H1 (cell line): ENCODE data around the gene RTN4IP1. TPM values are rescaled to one million over a fixed set of nuclear protein-coding genes. Genes with fewer than 3 reads are reported as not detected.

Experiments used
- CTCF ChIA-PET: fragments of 300-600 bp; sonication (Branson Sonifier 250); formaldehyde crosslinking; loops from one replicate; lab custom pipeline; 2021; ENCODE audit not compliant: partially characterized antibody; lab: Charles Lee
- POLR2A ChIA-PET: fragments of 300-600 bp; sonication (Branson Sonifier 250); formaldehyde crosslinking; loops from one replicate; lab custom pipeline; 2021; ENCODE audit warnings: inconsistent platforms; ENCODE audit not compliant: partially characterized antibody; lab: Charles Lee
- DNase-seq, 2 experiments: peaks; one replicate each; pipeline versions ENCODE4 v3.0.0 to v3.0.0-alpha.2; 2010 to 2022; ENCODE audit warnings: low spot score in 2 of 2, low read depth in 1 of 2, mixed read lengths in 1 of 2
- FAIRE-seq: peaks from 2 replicates; lab custom pipeline; 2011; peaks lifted over from hg19 to GRCh38; lab: Jason Lieb, UNC
- H2AFZ ChIP-seq: 2 replicates; pipeline ENCODE4 v1.8.1; 2012; ENCODE audit warnings: low read length, inconsistent platforms
- H2AK5ac ChIP-seq: 2 replicates; pipeline ENCODE4 v1.6.1; 2013; ENCODE audit warnings: low read depth, low read length
- H2BK120ac ChIP-seq: replicated peaks from 2 replicates; pipeline ENCODE3; 2013; ENCODE audit warnings: low read depth, low read length, inconsistent platforms
- H2BK12ac ChIP-seq: 2 replicates; pipeline ENCODE4 v1.6.1; 2013; ENCODE audit warnings: low read depth, low read length
- H2BK15ac ChIP-seq: 2 replicates; pipeline ENCODE4 v1.6.1; 2013; ENCODE audit warnings: low read length
- H2BK20ac ChIP-seq: 2 replicates; pipeline ENCODE4 v1.6.1; 2013; ENCODE audit warnings: low read length
- H2BK5ac ChIP-seq: 2 replicates; pipeline ENCODE4 v1.6.1; 2013; ENCODE audit warnings: low read depth, low read length
- H3K14ac ChIP-seq: 2 replicates; pipeline ENCODE4 v1.6.1; 2013; ENCODE audit warnings: inconsistent platforms; ENCODE audit not compliant: insufficient read length
- H3K18ac ChIP-seq: 2 replicates; pipeline ENCODE4 v1.6.1; 2013; ENCODE audit warnings: low read length; ENCODE audit errors: extremely low read depth
- H3K23ac ChIP-seq: 2 replicates; pipeline ENCODE4 v1.6.1; 2013; ENCODE audit warnings: inconsistent platforms; ENCODE audit not compliant: insufficient read length
- H3K23me2 ChIP-seq: 2 replicates; pipeline ENCODE4 v1.6.1; 2013; ENCODE audit warnings: low read depth, low read length
- H3K27ac ChIP-seq: 2 replicates; pipeline ENCODE4 v1.6.1; 2011; ENCODE audit warnings: low read depth, low read length, inconsistent platforms
- H3K27me3 ChIP-seq, 4 experiments: replicated peaks in 1 of 4; 1 replicate in 1 of 4; 2 replicates in 3 of 4; pipeline versions ENCODE4 v1.6.1 to v1.8.1; 2011 to 2013; ENCODE audit warnings: low read length in 3 of 4, mild to moderate bottlenecking in 3 of 4, inconsistent platforms in 2 of 4, mixed read lengths in 2 of 4, moderate library complexity in 1 of 4; ENCODE audit not compliant: control insufficient read depth in 3 of 4, insufficient read depth in 3 of 4; ENCODE audit errors: extremely low read depth in 1 of 4
- H3K36me3 ChIP-seq, 4 experiments: 2 replicates each; pipeline versions ENCODE4 v1.6.1 to v1.8.1; 2011 to 2013; ENCODE audit warnings: mild to moderate bottlenecking in 4 of 4, low read length in 3 of 4, moderate library complexity in 2 of 4, control low read depth in 1 of 4, inconsistent platforms in 1 of 4; ENCODE audit not compliant: insufficient read depth in 4 of 4, control insufficient read depth in 2 of 4
- H3K4ac ChIP-seq: replicated peaks from 2 replicates; pipeline ENCODE3; 2013; ENCODE audit warnings: low read length, low read depth, mixed read lengths, inconsistent platforms; ENCODE audit not compliant: insufficient read length
- H3K4me1 ChIP-seq, 4 experiments: replicated peaks in 1 of 4; 1 replicate in 1 of 4; 2 replicates in 3 of 4; pipeline versions ENCODE4 v1.6.1 to v1.8.1; 2011 to 2013; ENCODE audit warnings: low read length in 3 of 4, inconsistent platforms in 2 of 4, mixed read lengths in 1 of 4; ENCODE audit not compliant: insufficient read depth in 4 of 4, control insufficient read depth in 3 of 4
- H3K4me2 ChIP-seq, 2 experiments: 2 replicates each; pipeline versions ENCODE4 v1.6.1 to v1.8.1; 2011 to 2013; ENCODE audit warnings: low read depth in 2 of 2, low read length in 2 of 2, control low read depth in 1 of 2, inconsistent platforms in 1 of 2, mild to moderate bottlenecking in 1 of 2; ENCODE audit not compliant: insufficient read depth in 1 of 2
- H3K4me3 ChIP-seq, 4 experiments: fragments of 200-600, 300-600 bp in 1 of 4; sonication (generic), shearing (Covaris generic), sonication (Bioruptor Twin) in 1 of 4; 2 replicates each; pipeline versions ENCODE4 v1.5.1 to v1.8.1; 2011 to 2016; ENCODE audit warnings: low read length in 4 of 4, low read depth in 3 of 4, control low read depth in 2 of 4, inconsistent platforms in 2 of 4, mild to moderate bottlenecking in 2 of 4, mixed read lengths in 1 of 4, moderate library complexity in 1 of 4; ENCODE audit not compliant: insufficient read depth in 2 of 4; ENCODE audit errors: extremely low read depth in 1 of 4
- H3K56ac ChIP-seq: replicated peaks from 2 replicates; pipeline ENCODE3; 2013; ENCODE audit warnings: low read depth, mild to moderate bottlenecking, mixed read lengths, low read length, inconsistent platforms; ENCODE audit not compliant: insufficient read length
- H3K79me1 ChIP-seq: 2 replicates; pipeline ENCODE4 v1.6.1; 2013; ENCODE audit warnings: low read depth, low read length, control low read depth
- H3K79me2 ChIP-seq, 2 experiments: 2 replicates each; pipeline versions ENCODE4 v1.6.1 to v1.8.1; 2012 to 2013; ENCODE audit warnings: low read length in 2 of 2, mild to moderate bottlenecking in 2 of 2, inconsistent platforms in 1 of 2; ENCODE audit not compliant: insufficient read depth in 2 of 2, control insufficient read depth in 1 of 2
- H3K9ac ChIP-seq, 4 experiments: replicated peaks in 1 of 4; 1 replicate in 1 of 4; 2 replicates in 3 of 4; pipeline versions ENCODE4 v1.6.1 to v1.8.1; 2011 to 2013; ENCODE audit warnings: low read depth in 3 of 4, low read length in 3 of 4, control low read depth in 2 of 4, mild to moderate bottlenecking in 2 of 4, moderate library complexity in 2 of 4, inconsistent platforms in 1 of 4; ENCODE audit errors: extremely low read depth in 1 of 4
- H3K9me3 ChIP-seq, 2 experiments: 2 replicates each; pipeline versions ENCODE4 v1.6.1 to v1.8.1; 2012 to 2013; ENCODE audit warnings: mild to moderate bottlenecking in 2 of 2, moderate library complexity in 2 of 2, control low read depth in 1 of 2, inconsistent platforms in 1 of 2, low read depth in 1 of 2, low read length in 1 of 2, mixed read lengths in 1 of 2; ENCODE audit not compliant: insufficient read depth in 2 of 2
- H4K20me1 ChIP-seq, 2 experiments: replicated peaks in 1 of 2; 2 replicates each; pipeline versions ENCODE3 to v1.8.1; 2011 to 2013; ENCODE audit warnings: inconsistent platforms in 2 of 2, low read length in 2 of 2, mild to moderate bottlenecking in 1 of 2; ENCODE audit not compliant: insufficient read depth in 2 of 2, control insufficient read depth in 1 of 2
- H4K5ac ChIP-seq: 2 replicates; pipeline ENCODE4 v1.6.1; 2013; ENCODE audit warnings: low read length, low read depth, mixed read lengths, inconsistent platforms; ENCODE audit not compliant: insufficient read length
- H4K8ac ChIP-seq: 2 replicates; pipeline ENCODE4 v1.8.0; 2013; ENCODE audit warnings: mild to moderate bottlenecking, moderate library complexity, low read length, inconsistent platforms; ENCODE audit not compliant: insufficient read depth; ENCODE audit errors: extremely low read depth
- H4K91ac ChIP-seq: replicated peaks from 2 replicates; pipeline ENCODE3; 2013; ENCODE audit warnings: low read length, mixed read lengths, inconsistent platforms; ENCODE audit not compliant: insufficient read length
- ATF3 ChIP-seq: IDR thresholded peaks from 2 replicates; pipeline ENCODE4 v1.6.1; 2011; ENCODE audit warnings: low read depth, mild to moderate bottlenecking, low read length; ENCODE audit not compliant: insufficient read depth
- CHD2 ChIP-seq: IDR thresholded peaks from 2 replicates; pipeline ENCODE4 v1.6.1; 2012; ENCODE audit warnings: low read length, improper control_type of control experiment
- EP300 ChIP-seq, 2 experiments: IDR thresholded peaks; 1 replicate in 1 of 2; 2 replicates in 1 of 2; pipeline ENCODE4 v1.6.1; 2011 to 2012; ENCODE audit warnings: low read depth in 2 of 2, low read length in 2 of 2, mild to moderate bottlenecking in 2 of 2, borderline replicate concordance in 1 of 2, inconsistent platforms in 1 of 2, moderate library complexity in 1 of 2
- HDAC2 ChIP-seq, 2 experiments: fragments of 300-600 bp in 1 of 2; sonication (generic) in 1 of 2; IDR thresholded peaks; 2 replicates each; pipeline ENCODE4 v1.6.1; 2011 to 2012; ENCODE audit warnings: low read depth in 2 of 2, low read length in 2 of 2, mild to moderate bottlenecking in 2 of 2, moderate library complexity in 2 of 2, borderline replicate concordance in 1 of 2, inconsistent platforms in 1 of 2
- JUND ChIP-seq: IDR thresholded peaks from 2 replicates; pipeline ENCODE4 v1.6.1; 2011; ENCODE audit warnings: mild to moderate bottlenecking, improper control_type of control experiment, low read length
- SAP30 ChIP-seq: fragments of 300-600 bp; sonication (generic); IDR thresholded peaks from 2 replicates; pipeline ENCODE4 v1.7.1; 2012; ENCODE audit warnings: low read length, moderate library complexity, mild to moderate bottlenecking, inconsistent platforms; ENCODE audit not compliant: insufficient read depth, insufficient replicate concordance
- SIN3A ChIP-seq, 2 experiments: IDR thresholded peaks in 1 of 2; conservative IDR thresholded peaks in 1 of 2; 2 replicates each; pipeline ENCODE4 v1.6.1; 2011 to 2012; ENCODE audit warnings: low read length in 2 of 2, improper control_type of control experiment in 1 of 2, low read depth in 1 of 2, mild to moderate bottlenecking in 1 of 2
- WGBS, 2 experiments: shearing (Covaris generic) in 1 of 2; methylation state at CpG; one replicate each; pipeline versions ENCODE4 v1.1.6 to v1.1.7; 2013 to 2015; ENCODE audit warnings: low lambda C conversion rate in 2 of 2, mixed read lengths in 2 of 2, inconsistent platforms in 1 of 2, low coverage in 1 of 2, missing lambda C conversion rate in 1 of 2; ENCODE audit not compliant: insufficient replicate concordance in 2 of 2, insufficient coverage in 1 of 2, insufficient read length in 1 of 2; ENCODE audit errors: extremely low coverage in 1 of 2, missing lambda C conversion rate in 1 of 2; 5-methylcytosine and 5-hydroxymethylcytosine counted together
- polyA plus RNA-seq, 7 experiments: library from polyadenylated mRNA; depleted of rRNA in 3 of 7; stranded (reverse) in 5 of 7; unstranded in 2 of 7; fragments of >200 nt in 5 of 7; fragments of 200-250 nt in 2 of 7; gene quantifications; 1 replicate in 5 of 7; 2 replicates in 1 of 7; 4 replicates in 1 of 7; pipeline versions ENCODE4 v1.2.1 to v1.2.3, GENCODE V29; 2011 to 2013; ENCODE audit warnings: missing spikeins in 2 of 7, mixed read lengths in 2 of 7
- total RNA-seq: library from RNA; stranded (reverse); fragmentation: NEBNext Ultra II Directional; extraction: Animal tissue kit (Norgen Biotek cat#: 25700); gene quantifications from 2 replicates; pipeline ENCODE4 v1.2.1, GENCODE V29; 2021

RTN4IP1 gene
- total and polyA plus RNA-seq, 2 of the 8 experiments (the other 6 are each of a cell fraction or from before 2014, with no cell fraction given): 14.6 to 19.5 TPM

- Histone ChIP-seq H3K27ac (no peak overlapping the region), H3K4me3 (no peak overlapping the region), H3K23me2 (no peaks in the 10 kb centered on the region), H2BK5ac (no peak overlapping the region), H3K79me2 (no peaks in the 10 kb centered on the region), H3K14ac (no peak overlapping the region), H3K56ac (no peak overlapping the region), H3K9ac (no peak overlapping the region), H3K18ac (no peak overlapping the region), H3K9me3 (no peaks in the 10 kb centered on the region), H3K27me3 (no peaks in the 10 kb centered on the region), H2BK15ac (no peak overlapping the region), H2AK5ac (no peak overlapping the region), H4K5ac (no peak overlapping the region), H3K4ac (no peak overlapping the region), H2BK12ac (no peak overlapping the region), H2BK120ac (no peak overlapping the region), H4K91ac (no peak overlapping the region), H3K23ac (no peak overlapping the region), H2AFZ (no peak overlapping the region), H3K4me1 (peaks cover 0 to 10% (median 5%) of the 10 kb centered on the region in 4 experiments; a peak in 4 of 7 replicates), H2BK20ac (no peak overlapping the region), H3K79me1 (no peaks in the 10 kb centered on the region), H3K4me2 (no peak overlapping the region), H3K36me3 (peaks cover 0 to 6% (median 0%) of the 10 kb centered on the region in 4 experiments; a peak in 1 of 8 replicates), H4K20me1 (no peaks in the 10 kb centered on the region), H4K8ac (no peak overlapping the region)
- 95% methylated on average over 6 of the region's 6 CpGs; no CpG with 5 or more reads in 1 of the 2 experiments for WGBS, 2 experiments
- POLR2A ChIA-PET: interaction anchor here (0.6 to 1.3 kb wide), 2 partner anchors 51 to 104 kb away, joined by 3 to 4 read pairs; no protein-coding TSS in a partner anchor
- DNase-seq: no peak
- no peak for TF ChIP-seq JUND
- no peak for TF ChIP-seq EP300 (IDR thresholded peaks at IDR 0.05; ENCODE audit: borderline replicate concordance in 1 of 2, low read depth in 2 of 2, low read length in 2 of 2)
- no peak for TF ChIP-seq SIN3A (conservative IDR thresholded peaks at IDR 0.05 in 1 of 2, IDR thresholded peaks at IDR 0.05 in 1 of 2; ENCODE audit: low read depth in 1 of 2, low read length in 2 of 2)
- no peak for TF ChIP-seq ATF3
- no peak for TF ChIP-seq SAP30
- no peak for TF ChIP-seq HDAC2 (IDR thresholded peaks at IDR 0.05; ENCODE audit: borderline replicate concordance in 1 of 2, low read depth in 2 of 2, low read length in 2 of 2)
- TF ChIP-seq CHD2: no peak
- FAIRE-seq: no peak
- CTCF ChIA-PET: interaction anchor here (0.6 to 0.8 kb wide), 3 partner anchors 20 to 329 kb away, joined by 3 to 5 read pairs (median 4); no protein-coding TSS in a partner anchor
Observed at GRCh38 chr6:106670236-106670635, 40.9 kb upstream of the RTN4IP1 start.
